ENCODE data around the gene COQ8B.
A peak's percentile ranks its signal among the peaks of the same experiment; 100 is the strongest.

COQ8B gene

DNA sequence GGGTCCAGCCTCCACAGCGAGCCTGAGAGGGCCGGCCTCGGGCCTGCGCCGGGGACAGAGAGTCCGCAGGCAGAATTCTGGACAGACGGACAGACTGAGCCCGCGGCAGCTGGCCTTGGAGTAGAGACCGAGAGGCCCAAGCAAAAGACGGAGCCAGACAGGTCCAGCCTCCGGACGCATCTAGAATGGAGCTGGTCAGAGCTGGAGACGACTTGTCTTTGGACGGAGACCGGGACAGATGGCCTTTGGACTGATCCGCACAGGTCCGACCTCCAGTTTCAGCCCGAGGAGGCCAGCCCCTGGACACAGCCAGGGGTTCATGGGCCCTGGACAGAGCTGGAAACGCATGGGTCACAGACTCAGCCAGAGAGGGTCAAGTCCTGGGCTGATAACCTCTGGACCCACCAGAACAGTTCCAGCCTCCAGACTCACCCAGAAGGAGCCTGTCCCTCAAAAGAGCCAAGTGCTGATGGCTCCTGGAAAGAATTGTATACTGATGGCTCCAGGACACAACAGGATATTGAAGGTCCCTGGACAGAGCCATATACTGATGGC lies 716 bp upstream of the COQ8B start:
- peak overlapping the region; percentile 70 for H3K4me3 ChIP-seq (ENCODE audit: low read depth, low read length)
- no peak for DNase-seq (ENCODE audit: low read depth)
- TF ChIP-seq, protein P1, sequence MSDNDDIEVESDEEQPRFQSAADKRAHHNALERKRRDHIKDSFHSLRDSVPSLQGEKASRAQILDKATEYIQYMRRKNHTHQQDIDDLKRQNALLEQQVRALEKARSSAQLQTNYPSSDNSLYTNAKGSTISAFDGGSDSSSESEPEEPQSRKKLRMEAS (IDR thresholded peaks at IDR 0.05; ENCODE audit: low read depth, low read length): no peak
- TF ChIP-seq POLR2A (IDR thresholded peaks at IDR 0.05; ENCODE audit: extremely low read depth, insufficient read length): no peak
- TF ChIP-seq MYC (IDR thresholded peaks at IDR 0.05; ENCODE audit: low read depth, low read length): no peak
- TF ChIP-seq, protein P2, sequence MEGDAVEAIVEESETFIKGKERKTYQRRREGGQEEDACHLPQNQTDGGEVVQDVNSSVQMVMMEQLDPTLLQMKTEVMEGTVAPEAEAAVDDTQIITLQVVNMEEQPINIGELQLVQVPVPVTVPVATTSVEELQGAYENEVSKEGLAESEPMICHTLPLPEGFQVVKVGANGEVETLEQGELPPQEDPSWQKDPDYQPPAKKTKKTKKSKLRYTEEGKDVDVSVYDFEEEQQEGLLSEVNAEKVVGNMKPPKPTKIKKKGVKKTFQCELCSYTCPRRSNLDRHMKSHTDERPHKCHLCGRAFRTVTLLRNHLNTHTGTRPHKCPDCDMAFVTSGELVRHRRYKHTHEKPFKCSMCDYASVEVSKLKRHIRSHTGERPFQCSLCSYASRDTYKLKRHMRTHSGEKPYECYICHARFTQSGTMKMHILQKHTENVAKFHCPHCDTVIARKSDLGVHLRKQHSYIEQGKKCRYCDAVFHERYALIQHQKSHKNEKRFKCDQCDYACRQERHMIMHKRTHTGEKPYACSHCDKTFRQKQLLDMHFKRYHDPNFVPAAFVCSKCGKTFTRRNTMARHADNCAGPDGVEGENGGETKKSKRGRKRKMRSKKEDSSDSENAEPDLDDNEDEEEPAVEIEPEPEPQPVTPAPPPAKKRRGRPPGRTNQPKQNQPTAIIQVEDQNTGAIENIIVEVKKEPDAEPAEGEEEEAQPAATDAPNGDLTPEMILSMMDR (IDR thresholded peaks at IDR 0.05; ENCODE audit: low read depth, low read length): no peak

DNA sequence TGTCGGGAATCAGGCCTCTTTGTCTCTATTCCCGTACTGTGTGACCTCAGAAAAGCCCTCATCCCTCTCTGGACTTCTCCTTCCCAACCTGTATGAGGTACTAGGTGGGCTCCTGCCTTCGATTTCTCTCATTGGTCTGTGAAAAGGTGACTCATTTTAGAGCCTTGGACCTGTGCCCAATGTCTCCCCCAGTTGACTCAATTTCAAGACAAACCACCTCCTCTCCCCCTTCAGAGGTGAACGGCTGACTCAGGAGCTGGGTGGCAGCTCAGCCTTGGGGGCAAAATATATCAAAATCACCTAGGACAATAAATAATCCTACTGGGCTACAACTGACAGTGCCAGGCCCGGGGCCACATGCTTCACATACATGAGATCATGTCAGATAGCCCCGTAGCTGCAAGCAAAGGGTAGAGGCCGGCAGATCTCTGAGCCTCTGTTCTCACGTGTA lies 630 bp downstream of the COQ8B start:
- DNase-seq (ENCODE audit: low read depth): no peak
- peak overlapping the region; percentile 70 for H3K4me3 ChIP-seq (ENCODE audit: low read depth, low read length)

DNA sequence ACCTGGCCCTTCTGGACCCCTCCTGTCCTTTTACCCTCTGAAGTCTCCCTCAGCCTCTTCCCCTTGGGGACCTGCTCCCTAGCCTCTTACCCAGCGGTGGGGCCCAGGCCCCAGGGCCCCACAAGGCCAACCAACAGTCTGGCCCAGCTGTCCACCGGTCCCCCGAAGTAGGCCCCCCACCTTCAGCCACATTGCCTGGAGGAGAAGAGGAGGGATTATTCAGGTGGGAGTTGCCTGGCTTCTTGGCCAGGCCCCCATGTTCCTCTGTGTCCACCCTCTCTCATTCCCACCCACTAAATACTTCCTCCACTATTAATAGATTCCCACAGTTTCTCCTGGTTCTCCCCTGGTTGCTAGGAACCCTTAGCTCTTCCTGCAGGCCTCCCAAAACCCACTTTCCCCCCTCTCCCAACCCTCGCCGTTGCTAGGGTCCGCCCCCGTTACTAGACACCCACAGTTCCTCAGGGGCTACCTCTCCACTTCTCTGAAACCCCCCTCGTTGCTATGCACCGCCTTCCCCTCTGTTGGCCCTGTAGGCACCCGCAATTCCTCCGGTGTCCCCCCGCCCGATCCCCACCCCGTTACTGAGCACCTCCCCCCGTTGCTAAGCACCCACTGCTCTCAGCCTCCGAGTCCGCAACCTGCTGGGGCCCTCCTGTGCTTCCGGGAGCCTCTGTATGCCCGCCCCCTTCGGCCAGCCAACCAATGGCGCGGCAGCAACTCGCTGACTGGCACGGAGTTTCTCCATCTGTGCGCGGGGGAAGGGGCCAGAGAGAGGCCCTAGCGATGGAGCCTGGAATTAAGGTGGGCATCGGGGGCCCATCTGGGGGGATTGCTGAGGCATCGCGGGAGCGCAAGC lies 2.0 kb downstream of the COQ8B start:
- peak; percentile 84 for DNase-seq (ENCODE audit: low read depth)
- TF ChIP-seq, protein P2 (IDR thresholded peaks at IDR 0.05; ENCODE audit: low read depth, low read length): no peak
- TF ChIP-seq MYC (IDR thresholded peaks at IDR 0.05; ENCODE audit: low read depth, low read length) (no peak), POLR2A (IDR thresholded peaks at IDR 0.05; ENCODE audit: extremely low read depth, insufficient read length) (no peak)
- peak overlapping the region; percentile 55 for H3K4me3 ChIP-seq (ENCODE audit: low read depth, low read length)

More for the DNA sequence above, 630 bp downstream of the COQ8B start:
- TF ChIP-seq, protein P1 (IDR thresholded peaks at IDR 0.05; ENCODE audit: low read depth, low read length): no peak
- TF ChIP-seq MYC (IDR thresholded peaks at IDR 0.05; ENCODE audit: low read depth, low read length) (no peak), POLR2A (IDR thresholded peaks at IDR 0.05; ENCODE audit: extremely low read depth, insufficient read length) (no peak)
- TF ChIP-seq, protein P2 (IDR thresholded peaks at IDR 0.05; ENCODE audit: low read depth, low read length): no peak

DNA sequence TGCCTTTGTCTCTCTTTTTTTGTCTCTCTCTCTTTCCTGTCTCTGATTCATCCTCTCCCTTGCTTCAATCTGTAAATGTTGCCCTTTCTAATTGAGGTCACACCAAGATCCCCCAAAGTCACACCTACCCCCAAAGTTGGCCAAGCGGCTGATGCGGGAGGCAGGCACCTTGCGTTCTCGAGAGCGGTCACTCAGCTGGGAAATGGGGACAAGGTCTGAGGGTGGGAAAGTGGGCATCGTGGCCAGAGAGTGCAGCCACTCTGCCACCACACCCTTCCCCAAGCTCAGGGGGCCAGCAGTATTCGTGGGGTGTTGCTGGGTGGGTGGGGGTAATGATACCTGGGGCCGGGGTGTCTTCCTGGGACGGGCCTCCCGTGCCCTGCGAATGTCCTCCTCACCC lies 2.7 kb downstream of the COQ8B start:
- H3K4me3 ChIP-seq (ENCODE audit: low read depth, low read length): no peak overlapping the region
- no peak for DNase-seq (ENCODE audit: low read depth)
- TF ChIP-seq POLR2A (IDR thresholded peaks at IDR 0.05; ENCODE audit: extremely low read depth, insufficient read length) (no peak), MYC (IDR thresholded peaks at IDR 0.05; ENCODE audit: low read depth, low read length) (no peak)
- TF ChIP-seq, protein P1 (IDR thresholded peaks at IDR 0.05; ENCODE audit: low read depth, low read length): no peak
- TF ChIP-seq, protein P2 (IDR thresholded peaks at IDR 0.05; ENCODE audit: low read depth, low read length): no peak

DNA sequence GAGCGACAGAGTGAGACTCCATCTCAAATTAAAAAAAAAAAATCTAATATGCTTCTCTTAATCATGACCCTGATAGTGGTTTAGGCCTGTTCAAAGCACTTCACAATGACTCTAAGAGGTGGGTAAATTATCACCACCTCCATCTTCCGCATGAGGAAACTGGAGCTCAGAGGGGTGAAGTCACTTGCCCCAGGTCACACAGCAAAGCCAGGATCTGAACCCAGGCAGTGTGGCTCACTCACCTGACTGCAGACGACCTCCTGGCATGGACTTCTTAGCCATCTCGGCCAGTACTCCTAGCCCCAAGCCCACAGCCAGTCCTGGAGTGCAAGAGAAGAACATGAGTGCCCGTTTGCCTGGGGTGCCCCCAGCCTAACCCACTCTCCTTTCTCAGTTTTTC lies 6.9 kb downstream of the COQ8B start:
- TF ChIP-seq MYC (IDR thresholded peaks at IDR 0.05; ENCODE audit: low read depth, low read length) (no peak), POLR2A (IDR thresholded peaks at IDR 0.05; ENCODE audit: extremely low read depth, insufficient read length) (no peak)
- TF ChIP-seq, protein P1 (IDR thresholded peaks at IDR 0.05; ENCODE audit: low read depth, low read length): no peak
- TF ChIP-seq, protein P2 (IDR thresholded peaks at IDR 0.05; ENCODE audit: low read depth, low read length): no peak
- H3K4me3 ChIP-seq (ENCODE audit: low read depth, low read length): no peak overlapping the region
- no peak for DNase-seq (ENCODE audit: low read depth)
